Measurements from ENCODE around the gene SPATA1. TPM values are rescaled to one million over a fixed set of nuclear protein-coding genes. Genes with fewer than 3 reads are reported as not detected.
A peak's percentile ranks its signal among the peaks of the same experiment; 100 is the strongest.

SPATA1 gene
- total and polyA plus RNA-seq, 9 of the 15 experiments (the other 6 are each of a cell fraction or from before 2014, with no cell fraction given), result 0.79 to 2.9 (median 1.5) TPM

DNA sequence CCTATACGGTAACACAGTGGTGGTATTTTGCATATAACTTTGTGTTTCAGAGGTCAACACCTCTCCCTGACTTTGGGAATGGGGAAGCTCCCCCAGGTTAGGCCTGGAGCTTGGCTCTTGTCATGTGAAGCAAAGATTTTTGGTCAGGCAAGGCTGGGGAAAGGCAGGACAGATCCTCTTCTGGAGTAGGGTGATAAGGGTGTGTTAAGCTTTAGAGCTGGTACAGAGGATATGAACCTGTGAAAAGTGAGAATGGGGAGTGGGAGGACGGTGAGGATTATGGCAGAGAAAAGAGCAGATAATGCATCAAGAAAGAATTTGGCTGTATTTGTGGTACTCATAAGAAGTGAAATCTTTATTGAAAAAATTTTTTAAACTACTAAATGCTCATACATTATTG lies 24.9 kb upstream of the SPATA1 start (continued):
- TF ChIP-seq POLR3A (IDR thresholded peaks at IDR 0.05; ENCODE audit: borderline replicate concordance, extremely low read depth, insufficient read depth, insufficient read length) (no peak), TGIF2 (CRISPR knock-in tag; IDR thresholded peaks at IDR 0.05) (no peak), IFI16 (CRISPR knock-in tag; IDR thresholded peaks at IDR 0.05) (no peak), KHSRP (IDR thresholded peaks at IDR 0.05) (no peak), KAT2B (IDR thresholded peaks at IDR 0.05; ENCODE audit: low read depth, low read length) (no peak), SETDB1 (IDR thresholded peaks at IDR 0.05; ENCODE audit: low read length) (no peak), ZNF785 (CRISPR knock-in tag; IDR thresholded peaks at IDR 0.05) (no peak), BCOR (IDR thresholded peaks at IDR 0.05) (no peak), YBX1 (IDR thresholded peaks at IDR 0.05) (no peak), NCOR1 (IDR thresholded peaks at IDR 0.05) (peak; percentile 64), XRCC3 (IDR thresholded peaks at IDR 0.05) (no peak), MIER1 (IDR thresholded peaks at IDR 0.05; ENCODE audit: low read depth) (no peak), MEF2D (tag; conservative IDR thresholded peaks at IDR 0.05; ENCODE audit: low read depth) (no peak), TSC22D4 (tag; IDR thresholded peaks at IDR 0.05) (no peak), ATF7 (IDR thresholded peaks at IDR 0.05) (no peak), ZC3H4 (CRISPR knock-in tag; IDR thresholded peaks at IDR 0.05; ENCODE audit: borderline replicate concordance) (no peak), ZNF583 (CRISPR knock-in tag; IDR thresholded peaks at IDR 0.05) (no peak), SREBF1 (IDR thresholded peaks at IDR 0.05; ENCODE audit: borderline replicate concordance, low read depth, low read length) (no peak), ARID1B (IDR thresholded peaks at IDR 0.05) (peak; percentile 88), NR1H2 (CRISPR knock-in tag; IDR thresholded peaks at IDR 0.05) (no peak), TEAD2 (tag; IDR thresholded peaks at IDR 0.05) (no peak), ZNF263 (CRISPR knock-in tag; IDR thresholded peaks at IDR 0.05; ENCODE audit: borderline replicate concordance) (peak; percentile 90), SMARCA4 (IDR thresholded peaks at IDR 0.05) (peak; percentile 82)
- TF ChIP-seq, protein P1, sequence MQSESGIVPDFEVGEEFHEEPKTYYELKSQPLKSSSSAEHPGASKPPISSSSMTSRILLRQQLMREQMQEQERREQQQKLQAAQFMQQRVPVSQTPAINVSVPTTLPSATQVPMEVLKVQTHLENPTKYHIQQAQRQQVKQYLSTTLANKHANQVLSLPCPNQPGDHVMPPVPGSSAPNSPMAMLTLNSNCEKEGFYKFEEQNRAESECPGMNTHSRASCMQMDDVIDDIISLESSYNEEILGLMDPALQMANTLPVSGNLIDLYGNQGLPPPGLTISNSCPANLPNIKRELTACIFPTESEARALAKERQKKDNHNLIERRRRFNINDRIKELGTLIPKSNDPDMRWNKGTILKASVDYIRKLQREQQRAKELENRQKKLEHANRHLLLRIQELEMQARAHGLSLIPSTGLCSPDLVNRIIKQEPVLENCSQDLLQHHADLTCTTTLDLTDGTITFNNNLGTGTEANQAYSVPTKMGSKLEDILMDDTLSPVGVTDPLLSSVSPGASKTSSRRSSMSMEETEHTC (IDR thresholded peaks at IDR 0.05), result no peak
- TF ChIP-seq, protein P2, sequence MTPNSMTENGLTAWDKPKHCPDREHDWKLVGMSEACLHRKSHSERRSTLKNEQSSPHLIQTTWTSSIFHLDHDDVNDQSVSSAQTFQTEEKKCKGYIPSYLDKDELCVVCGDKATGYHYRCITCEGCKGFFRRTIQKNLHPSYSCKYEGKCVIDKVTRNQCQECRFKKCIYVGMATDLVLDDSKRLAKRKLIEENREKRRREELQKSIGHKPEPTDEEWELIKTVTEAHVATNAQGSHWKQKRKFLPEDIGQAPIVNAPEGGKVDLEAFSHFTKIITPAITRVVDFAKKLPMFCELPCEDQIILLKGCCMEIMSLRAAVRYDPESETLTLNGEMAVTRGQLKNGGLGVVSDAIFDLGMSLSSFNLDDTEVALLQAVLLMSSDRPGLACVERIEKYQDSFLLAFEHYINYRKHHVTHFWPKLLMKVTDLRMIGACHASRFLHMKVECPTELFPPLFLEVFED (CRISPR knock-in tag; conservative IDR thresholded peaks at IDR 0.05), result no peak
- TF ChIP-seq, protein P3, sequence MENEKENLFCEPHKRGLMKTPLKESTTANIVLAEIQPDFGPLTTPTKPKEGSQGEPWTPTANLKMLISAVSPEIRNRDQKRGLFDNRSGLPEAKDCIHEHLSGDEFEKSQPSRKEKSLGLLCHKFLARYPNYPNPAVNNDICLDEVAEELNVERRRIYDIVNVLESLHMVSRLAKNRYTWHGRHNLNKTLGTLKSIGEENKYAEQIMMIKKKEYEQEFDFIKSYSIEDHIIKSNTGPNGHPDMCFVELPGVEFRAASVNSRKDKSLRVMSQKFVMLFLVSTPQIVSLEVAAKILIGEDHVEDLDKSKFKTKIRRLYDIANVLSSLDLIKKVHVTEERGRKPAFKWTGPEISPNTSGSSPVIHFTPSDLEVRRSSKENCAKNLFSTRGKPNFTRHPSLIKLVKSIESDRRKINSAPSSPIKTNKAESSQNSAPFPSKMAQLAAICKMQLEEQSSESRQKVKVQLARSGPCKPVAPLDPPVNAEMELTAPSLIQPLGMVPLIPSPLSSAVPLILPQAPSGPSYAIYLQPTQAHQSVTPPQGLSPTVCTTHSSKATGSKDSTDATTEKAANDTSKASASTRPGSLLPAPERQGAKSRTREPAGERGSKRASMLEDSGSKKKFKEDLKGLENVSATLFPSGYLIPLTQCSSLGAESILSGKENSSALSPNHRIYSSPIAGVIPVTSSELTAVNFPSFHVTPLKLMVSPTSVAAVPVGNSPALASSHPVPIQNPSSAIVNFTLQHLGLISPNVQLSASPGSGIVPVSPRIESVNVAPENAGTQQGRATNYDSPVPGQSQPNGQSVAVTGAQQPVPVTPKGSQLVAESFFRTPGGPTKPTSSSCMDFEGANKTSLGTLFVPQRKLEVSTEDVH (IDR thresholded peaks at IDR 0.05; ENCODE audit: low read depth, partially characterized antibody), result no peak
- TF ChIP-seq, protein P4, sequence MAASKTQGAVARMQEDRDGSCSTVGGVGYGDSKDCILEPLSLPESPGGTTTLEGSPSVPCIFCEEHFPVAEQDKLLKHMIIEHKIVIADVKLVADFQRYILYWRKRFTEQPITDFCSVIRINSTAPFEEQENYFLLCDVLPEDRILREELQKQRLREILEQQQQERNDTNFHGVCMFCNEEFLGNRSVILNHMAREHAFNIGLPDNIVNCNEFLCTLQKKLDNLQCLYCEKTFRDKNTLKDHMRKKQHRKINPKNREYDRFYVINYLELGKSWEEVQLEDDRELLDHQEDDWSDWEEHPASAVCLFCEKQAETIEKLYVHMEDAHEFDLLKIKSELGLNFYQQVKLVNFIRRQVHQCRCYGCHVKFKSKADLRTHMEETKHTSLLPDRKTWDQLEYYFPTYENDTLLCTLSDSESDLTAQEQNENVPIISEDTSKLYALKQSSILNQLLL (CRISPR knock-in tag; IDR thresholded peaks at IDR 0.05; ENCODE audit: borderline replicate concordance), result no peak
